SJSA1 (cell line): ENCODE data around the gene C1QTNF8. TPM values are rescaled to one million over a fixed set of nuclear protein-coding genes. Genes with fewer than 3 reads are reported as not detected.

Experiments used
- DNase-seq, 2 experiments: peaks; one replicate each; pipeline ENCODE4 v3.0.0-alpha.2; 2015 to 2020; ENCODE audit warnings: low spot score in 2 of 2, low read depth in 1 of 2
- H3K27ac ChIP-seq: fragments of 250-450 bp; sonication (Bioruptor Pico); 2 replicates; pipeline ENCODE4 v1.5.1; 2020; ENCODE audit warnings: mild to moderate bottlenecking, moderate library complexity
- H3K27me3 ChIP-seq: fragments of 250-450 bp; sonication (Bioruptor Pico); replicated peaks from 2 replicates; pipeline ENCODE4 v1.5.1; 2020; ENCODE audit warnings: mild to moderate bottlenecking, moderate library complexity
- H3K36me3 ChIP-seq: fragments of 250-450 bp; sonication (Bioruptor Pico); 2 replicates; pipeline ENCODE4 v1.5.1; 2020; ENCODE audit warnings: mild to moderate bottlenecking
- H3K4me1 ChIP-seq: fragments of 250-450 bp; sonication (Bioruptor Pico); replicated peaks from 2 replicates; pipeline ENCODE4 v1.6.1; 2021; ENCODE audit warnings: mild to moderate bottlenecking
- H3K4me3 ChIP-seq: fragments of 250-450 bp; sonication (Bioruptor Pico); 2 replicates; pipeline ENCODE4 v1.5.1; 2020; ENCODE audit warnings: mild to moderate bottlenecking
- H3K9me3 ChIP-seq: fragments of 250-450 bp; sonication (Bioruptor Pico); replicated peaks from 2 replicates; pipeline ENCODE4 v1.5.1; 2020; ENCODE audit warnings: mild to moderate bottlenecking
- total RNA-seq: library from RNA; depleted of rRNA; stranded (reverse); fragments of >200 nt; shearing (Covaris generic); gene quantifications from 2 replicates; pipeline ENCODE4 v1.2.3, GENCODE V29; 2014; rRNA removed

C1QTNF8 gene, protein sequence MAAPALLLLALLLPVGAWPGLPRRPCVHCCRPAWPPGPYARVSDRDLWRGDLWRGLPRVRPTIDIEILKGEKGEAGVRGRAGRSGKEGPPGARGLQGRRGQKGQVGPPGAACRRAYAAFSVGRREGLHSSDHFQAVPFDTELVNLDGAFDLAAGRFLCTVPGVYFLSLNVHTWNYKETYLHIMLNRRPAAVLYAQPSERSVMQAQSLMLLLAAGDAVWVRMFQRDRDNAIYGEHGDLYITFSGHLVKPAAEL
- not detected in 2 replicates for total RNA-seq

GRCh38 chr16:1096169-1097082 lies at the start of gene C1QTNF8:
TSS of gene C1QTNF8 (minus strand) at chr16:1096244. CDS start at chr16:1094922, 1,322 bp downstream.
- H3K9me3 ChIP-seq: no peaks in the 10 kb centered on the region
- peaks cover 71% of the 10 kb centered on the region for H3K27me3 ChIP-seq
- H3K27ac ChIP-seq: no peak within 1 kb of the TSS
- H3K36me3 ChIP-seq: no peaks in the 10 kb centered on the region
- no peak within 1 kb of the TSS for H3K4me3 ChIP-seq
- no peaks in the 10 kb centered on the region for H3K4me1 ChIP-seq
- DNase-seq: no peak

DNA sequence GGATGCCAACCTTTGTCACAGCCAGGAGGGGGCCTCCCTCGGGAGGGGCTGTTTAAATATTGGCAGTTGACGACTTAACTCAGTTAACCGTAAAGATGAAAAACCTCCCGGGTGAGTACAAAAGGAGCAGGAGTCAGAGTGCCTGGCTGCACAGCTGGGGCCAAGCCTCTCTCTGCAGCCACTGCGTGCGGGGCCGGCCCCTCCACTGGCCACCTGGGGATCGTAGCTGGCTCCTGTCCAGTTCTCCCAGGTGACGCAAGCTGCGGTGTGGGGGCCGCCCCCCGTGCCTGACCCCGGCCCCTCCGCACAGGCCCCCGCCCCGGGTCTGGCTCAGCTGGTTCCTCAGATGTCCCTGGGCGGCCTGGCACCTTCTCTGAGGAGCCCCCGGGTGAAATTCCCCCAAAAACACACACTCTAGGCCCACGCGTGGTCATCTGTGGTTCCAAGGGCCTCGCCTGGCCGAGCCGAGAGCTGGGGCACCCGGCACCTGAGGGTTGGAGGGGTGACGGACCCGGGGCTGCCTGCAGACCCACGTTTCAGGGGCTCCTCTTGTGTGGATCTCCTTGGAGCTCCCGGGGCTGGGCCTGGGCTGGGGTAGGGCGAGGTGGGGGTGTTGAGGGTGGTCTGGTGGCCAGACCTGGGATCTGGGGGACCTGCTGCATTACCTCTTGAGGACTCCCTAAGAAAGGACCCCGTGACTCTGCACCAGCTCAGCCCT lies 49.5 kb upstream of the C1QTNF8 start:
- no peak for DNase-seq
- H3K4me1 ChIP-seq: no peaks in the 10 kb centered on the region
- no peak overlapping the region for H3K27ac ChIP-seq

DNA sequence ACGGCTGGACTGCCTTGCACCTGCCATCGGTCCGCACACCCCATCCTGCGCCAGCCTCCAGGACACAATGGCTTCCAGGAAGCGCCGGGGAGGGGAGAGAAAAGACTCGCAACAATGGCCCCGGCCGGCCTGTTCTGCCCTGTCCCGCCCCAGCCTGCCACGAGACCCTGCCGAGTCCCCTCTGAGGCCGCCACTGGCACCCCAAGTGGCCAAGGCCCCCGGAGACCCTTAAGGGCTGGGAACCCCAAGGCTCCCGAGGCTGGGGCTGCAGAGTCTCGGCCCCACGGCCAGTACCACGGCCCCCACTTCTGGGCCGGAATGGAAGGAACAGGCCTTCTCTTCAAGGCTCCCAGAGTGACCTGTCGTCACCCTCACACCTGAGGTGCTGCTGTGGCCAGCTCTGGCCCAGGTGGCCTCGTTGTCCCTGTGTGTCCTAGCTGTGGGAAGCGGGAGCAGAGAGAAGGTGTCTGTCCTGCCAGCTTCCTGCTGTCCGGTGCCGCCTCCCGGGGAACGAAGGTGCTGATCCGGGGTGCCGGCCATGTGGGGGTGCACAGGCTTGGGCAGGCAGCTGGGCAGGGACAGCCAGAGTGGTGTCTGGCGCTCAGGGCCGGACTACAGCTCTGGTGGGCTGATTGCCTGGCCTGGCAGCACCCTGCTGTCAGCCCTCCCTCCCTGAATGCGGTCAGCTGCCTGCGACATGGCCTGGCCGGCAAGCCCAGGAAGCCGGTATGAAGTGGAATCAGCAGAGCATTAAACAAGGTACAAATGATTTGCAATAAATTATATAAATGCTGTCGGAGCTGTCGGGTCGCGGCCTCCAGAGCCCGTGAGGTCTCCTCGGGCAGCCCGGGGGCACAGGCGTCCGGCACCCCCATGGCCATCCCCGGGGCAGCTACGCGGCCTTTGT lies 48.7 kb upstream of the C1QTNF8 start:
- Histone ChIP-seq H3K4me1 (no peaks in the 10 kb centered on the region), H3K27ac (no peak overlapping the region), H3K4me3 (no peak overlapping the region), H3K9me3 (no peaks in the 10 kb centered on the region), H3K27me3 (peaks cover 53% of the 10 kb centered on the region), H3K36me3 (no peaks in the 10 kb centered on the region)
- DNase-seq: no peak

More for the DNA sequence above, 49.5 kb upstream of the C1QTNF8 start:
- Histone ChIP-seq H3K27me3 (peaks cover 53% of the 10 kb centered on the region), H3K4me3 (no peak overlapping the region), H3K9me3 (no peaks in the 10 kb centered on the region), H3K36me3 (no peaks in the 10 kb centered on the region)

- peaks cover 54% of the 10 kb centered on the region for H3K27me3 ChIP-seq
- no peak for DNase-seq
- H3K36me3 ChIP-seq: no peaks in the 10 kb centered on the region
- no peaks in the 10 kb centered on the region for H3K9me3 ChIP-seq
- H3K27ac ChIP-seq: no peak overlapping the region
- no peak overlapping the region for H3K4me3 ChIP-seq
- H3K4me1 ChIP-seq: no peaks in the 10 kb centered on the region
These were observed 47.9 kb upstream of the C1QTNF8 start for GRCh38 chr16:1143761-1144450.

- Histone ChIP-seq H3K27ac (no peak overlapping the region), H3K27me3 (peaks cover 51% of the 10 kb centered on the region), H3K36me3 (no peaks in the 10 kb centered on the region), H3K4me3 (no peak overlapping the region), H3K9me3 (no peaks in the 10 kb centered on the region), H3K4me1 (no peaks in the 10 kb centered on the region)
- DNase-seq: no peak
These were observed 46.9 kb upstream of the C1QTNF8 start for GRCh38 chr16:1142911-1143310.

- Histone ChIP-seq H3K27me3 (peaks cover 51% of the 10 kb centered on the region), H3K27ac (no peak overlapping the region)
- DNase-seq: no peak
These were observed 45.7 kb upstream of the C1QTNF8 start for GRCh38 chr16:1141716-1142115.

DNA sequence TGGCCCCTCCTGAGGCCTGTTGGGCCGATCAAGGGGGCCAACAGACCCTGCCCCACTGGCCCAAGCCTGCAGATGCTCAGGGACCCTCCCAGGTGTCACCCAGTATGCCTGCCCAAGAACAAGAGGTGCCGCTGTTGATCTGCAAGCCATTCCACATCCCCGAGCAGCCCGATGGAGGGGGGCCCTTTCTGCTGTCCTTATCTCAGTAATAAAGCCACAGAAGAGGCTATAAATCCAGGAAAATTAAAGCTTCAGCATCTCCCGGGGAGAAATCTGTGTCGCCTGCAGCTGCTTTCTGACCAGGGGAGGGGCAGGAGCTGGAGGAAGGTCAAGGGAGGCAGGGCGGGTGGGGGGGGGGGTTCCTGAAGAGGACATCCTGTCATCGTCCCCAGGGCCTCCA lies 45.1 kb upstream of the C1QTNF8 start:
- Histone ChIP-seq H3K27me3 (peaks cover 54% of the 10 kb centered on the region), H3K4me3 (no peak overlapping the region), H3K9me3 (no peaks in the 10 kb centered on the region)

More at GRCh38 chr16:1141716-1142115, 45.7 kb upstream of the C1QTNF8 start:
- Histone ChIP-seq H3K4me1 (no peaks in the 10 kb centered on the region), H3K36me3 (no peaks in the 10 kb centered on the region), H3K9me3 (no peaks in the 10 kb centered on the region), H3K4me3 (no peak overlapping the region)

GRCh38 chr16:1140582-1141162 lies 44.6 kb upstream of the C1QTNF8 start:
- H3K4me1 ChIP-seq: no peaks in the 10 kb centered on the region
- H3K36me3 ChIP-seq: no peaks in the 10 kb centered on the region
- DNase-seq: no peak
- no peak overlapping the region for H3K4me3 ChIP-seq
- H3K27ac ChIP-seq: no peak overlapping the region
- H3K9me3 ChIP-seq: no peaks in the 10 kb centered on the region
- H3K27me3 ChIP-seq: peaks cover 55% of the 10 kb centered on the region

More for the DNA sequence above, 45.1 kb upstream of the C1QTNF8 start:
- H3K4me1 ChIP-seq: no peaks in the 10 kb centered on the region
- no peak overlapping the region for H3K27ac ChIP-seq
- H3K36me3 ChIP-seq: no peaks in the 10 kb centered on the region
- DNase-seq: no peak

DNA sequence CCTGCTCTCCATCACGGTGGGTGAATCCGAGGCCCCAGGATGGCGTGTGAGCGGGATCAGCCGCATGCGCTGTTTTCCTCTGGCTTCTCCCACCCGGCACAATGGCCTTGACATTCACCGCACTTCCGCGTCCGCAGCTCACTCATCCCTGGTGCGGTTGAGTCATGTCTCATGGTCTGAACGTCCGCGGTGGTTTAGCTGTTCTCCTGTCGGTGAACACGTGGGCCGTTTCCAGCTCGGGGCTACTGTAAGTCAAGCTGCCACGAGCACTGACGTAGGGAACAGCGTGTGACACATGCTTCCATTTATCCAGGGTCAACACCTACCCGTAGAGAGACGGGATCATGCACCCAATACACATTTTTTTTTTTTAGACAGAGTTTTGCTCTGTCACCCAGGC lies 41.6 kb upstream of the C1QTNF8 start:
- Histone ChIP-seq H3K27me3 (peaks cover 46% of the 10 kb centered on the region), H3K9me3 (no peaks in the 10 kb centered on the region), H3K4me3 (no peak overlapping the region), H3K4me1 (no peaks in the 10 kb centered on the region), H3K36me3 (no peaks in the 10 kb centered on the region), H3K27ac (no peak overlapping the region)
- no peak for DNase-seq

DNA sequence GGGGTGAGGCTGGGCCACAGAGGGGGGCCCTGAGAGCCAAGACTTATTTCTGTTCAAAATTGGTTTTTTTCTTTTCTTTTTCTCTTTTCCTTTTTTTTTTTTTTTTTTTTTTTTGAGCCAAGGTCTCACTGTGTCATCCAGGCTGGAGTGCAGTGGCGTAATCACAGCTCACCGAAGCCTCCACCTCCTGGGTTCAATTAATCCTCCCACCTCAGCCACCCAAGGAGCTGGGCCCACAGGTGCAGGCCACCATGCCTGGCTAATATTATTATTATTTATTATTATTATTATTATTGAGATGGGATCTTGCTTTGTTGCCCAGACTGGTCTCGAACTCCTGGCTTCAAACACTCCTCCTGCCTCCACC lies 39.4 kb upstream of the C1QTNF8 start:
- DNase-seq: no peak
- no peaks in the 10 kb centered on the region for H3K4me1 ChIP-seq
- no peaks in the 10 kb centered on the region for H3K9me3 ChIP-seq
- H3K36me3 ChIP-seq: no peaks in the 10 kb centered on the region
- H3K27me3 ChIP-seq: peaks cover 44% of the 10 kb centered on the region
- no peak overlapping the region for H3K4me3 ChIP-seq
- H3K27ac ChIP-seq: no peak overlapping the region

DNA sequence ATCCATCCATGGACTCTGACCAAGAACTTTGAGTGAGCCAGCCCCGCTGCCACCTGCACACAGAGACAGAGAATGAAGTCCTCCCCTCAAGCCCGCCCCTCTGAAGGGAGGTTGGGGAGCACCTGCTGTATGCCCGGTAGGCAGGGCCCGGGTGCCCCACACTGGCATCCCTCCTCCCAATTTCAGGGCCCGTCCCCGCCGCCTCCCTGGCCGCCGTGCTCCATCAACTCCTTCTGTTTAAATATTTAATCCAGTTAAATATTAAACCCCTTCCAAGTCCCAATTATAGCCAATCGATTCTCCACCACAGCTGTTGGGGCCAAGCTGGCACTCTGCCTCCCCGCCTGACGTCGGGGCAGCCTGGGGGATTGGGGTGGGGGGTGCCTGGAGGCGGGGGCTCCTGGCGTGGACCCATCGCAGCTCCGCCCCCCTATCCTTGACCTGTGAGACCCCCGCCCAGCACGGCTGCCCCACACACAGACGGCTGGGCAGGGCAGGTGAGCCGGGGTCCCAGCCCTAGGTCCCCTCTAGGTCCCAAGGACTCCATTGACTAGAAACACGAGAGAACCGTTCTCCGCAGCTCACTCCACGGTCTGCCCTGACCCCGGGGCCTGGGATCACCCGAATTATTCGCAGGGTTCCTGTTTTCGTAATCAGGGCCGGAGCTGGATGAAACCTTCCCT lies 38.9 kb upstream of the C1QTNF8 start:
- Histone ChIP-seq H3K4me1 (no peaks in the 10 kb centered on the region), H3K27ac (no peak overlapping the region), H3K27me3 (peaks cover 39% of the 10 kb centered on the region), H3K9me3 (no peaks in the 10 kb centered on the region), H3K36me3 (no peaks in the 10 kb centered on the region), H3K4me3 (no peak overlapping the region)
- DNase-seq: no peak
